HEK293T (cell line): ENCODE measurements around the gene CEP44.

ENCODE experiments used
- ARNT ChIP-seq: fragments of 450-650 bp; IDR thresholded peaks from 2 replicates; pipeline ENCODE4 v1.6.1; 2017; ENCODE audit warnings: mild to moderate bottlenecking
- BHLHE40 ChIP-seq: fragments of 450-650 bp; IDR thresholded peaks from 2 replicates; pipeline ENCODE4 v1.6.1; 2016; ENCODE audit warnings: mild to moderate bottlenecking, moderate library complexity, borderline replicate concordance
- ELF4 ChIP-seq: fragments of 450-650 bp; IDR thresholded peaks from 2 replicates; pipeline ENCODE4 v1.6.1; 2017; ENCODE audit warnings: antibody characterized with exemption
- FOXA1 ChIP-seq: fragments of 450-650 bp; IDR thresholded peaks from 2 replicates; pipeline ENCODE4 v1.6.1; 2016; ENCODE audit warnings: mild to moderate bottlenecking
- FOXK2 ChIP-seq: fragments of 450-650 bp; IDR thresholded peaks from 2 replicates; pipeline ENCODE4 v1.6.1; 2016; ENCODE audit warnings: mild to moderate bottlenecking
- FOXM1 ChIP-seq: fragments of 450-650 bp; IDR thresholded peaks from 2 replicates; pipeline ENCODE4 v1.6.1; 2017; ENCODE audit warnings: mild to moderate bottlenecking, borderline replicate concordance
- HDGF ChIP-seq: fragments of 450-650 bp; IDR thresholded peaks from 2 replicates; pipeline ENCODE4 v1.6.1; 2017; ENCODE audit warnings: antibody characterized with exemption, borderline replicate concordance
- LEF1 ChIP-seq: fragments of 450-650 bp; IDR thresholded peaks from 2 replicates; pipeline ENCODE4 v1.6.1; 2017; ENCODE audit warnings: mild to moderate bottlenecking, borderline replicate concordance
- NFRKB ChIP-seq: fragments of 450-650 bp; IDR thresholded peaks from 2 replicates; pipeline ENCODE4 v1.6.1; 2016; ENCODE audit warnings: mild to moderate bottlenecking, moderate library complexity
- SP1 ChIP-seq: fragments of 450-650 bp; IDR thresholded peaks from 2 replicates; pipeline ENCODE4 v1.6.1; 2017
- SUZ12 ChIP-seq: fragments of 450-650 bp; IDR thresholded peaks from 2 replicates; pipeline ENCODE4 v1.6.1; 2016; ENCODE audit warnings: mild to moderate bottlenecking
- TARDBP ChIP-seq: fragments of 450-650 bp; IDR thresholded peaks from 2 replicates; pipeline ENCODE4 v1.6.1; 2016
- TF ChIP-seq, protein P1 (sequence below): fragments of 450-650 bp; IDR thresholded peaks from 2 replicates; pipeline ENCODE4 v1.6.1; 2016

DNA sequence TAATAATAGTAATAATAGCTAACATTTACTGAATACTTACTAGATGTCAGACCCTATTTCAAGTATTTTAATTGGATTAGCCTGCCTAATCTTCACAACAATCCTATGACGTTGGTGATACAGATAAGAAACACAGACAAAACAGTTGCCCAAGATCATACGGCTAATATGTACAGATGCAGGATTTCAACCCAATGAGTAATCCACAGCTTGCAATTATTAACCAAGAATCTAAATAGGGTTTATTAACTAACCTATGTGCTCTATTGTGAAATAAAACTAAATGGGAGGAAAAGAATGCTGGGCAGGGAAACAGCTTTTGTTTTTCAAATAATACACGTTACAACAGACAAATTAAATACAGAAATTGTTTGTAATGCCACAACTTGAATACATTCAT, 23.6 kb upstream of the CEP44 start:
- TF ChIP-seq ARNT (no peak), FOXA1 (no peak), SUZ12 (no peak), SP1 (no peak), FOXK2 (no peak), LEF1 (no peak), NFRKB (no peak), FOXM1 (no peak), HDGF (no peak), BHLHE40 (no peak), ELF4 (no peak), TARDBP (no peak)
- TF ChIP-seq, protein P1, sequence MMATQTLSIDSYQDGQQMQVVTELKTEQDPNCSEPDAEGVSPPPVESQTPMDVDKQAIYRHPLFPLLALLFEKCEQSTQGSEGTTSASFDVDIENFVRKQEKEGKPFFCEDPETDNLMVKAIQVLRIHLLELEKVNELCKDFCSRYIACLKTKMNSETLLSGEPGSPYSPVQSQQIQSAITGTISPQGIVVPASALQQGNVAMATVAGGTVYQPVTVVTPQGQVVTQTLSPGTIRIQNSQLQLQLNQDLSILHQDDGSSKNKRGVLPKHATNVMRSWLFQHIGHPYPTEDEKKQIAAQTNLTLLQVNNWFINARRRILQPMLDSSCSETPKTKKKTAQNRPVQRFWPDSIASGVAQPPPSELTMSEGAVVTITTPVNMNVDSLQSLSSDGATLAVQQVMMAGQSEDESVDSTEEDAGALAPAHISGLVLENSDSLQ = no peak
